Fibroblast of lung (primary cell): ENCODE results near the gene KRTAP3-1. TPM values are rescaled to one million over a fixed set of nuclear protein-coding genes. Genes with fewer than 3 reads are reported as not detected.

Experiments used
- DNase-seq, 2 donors: peaks; one replicate each; pipeline versions ENCODE4 v3.0.0 to v3.0.0-alpha.2; 2010; ENCODE audit warnings: low read depth in 2 of 2
- H2AFZ ChIP-seq: 2 replicates; pipeline ENCODE4 v1.5.1; 2012; ENCODE audit warnings: low read length, control low read depth, inconsistent platforms
- H3K27ac ChIP-seq: 2 replicates; pipeline ENCODE4 v1.5.1; 2011; ENCODE audit warnings: low read length, control low read depth; ENCODE audit not compliant: insufficient read depth
- H3K27me3 ChIP-seq: 2 replicates; pipeline ENCODE4 v1.5.1; 2011; ENCODE audit warnings: mild to moderate bottlenecking, low read length; ENCODE audit not compliant: control insufficient read depth, insufficient read depth
- H3K36me3 ChIP-seq: 2 replicates; pipeline ENCODE4 v1.5.1; 2011; ENCODE audit warnings: low read length; ENCODE audit not compliant: control insufficient read depth, insufficient read depth
- H3K4me1 ChIP-seq: 2 replicates; pipeline ENCODE4 v1.5.1; 2011; ENCODE audit warnings: low read length; ENCODE audit not compliant: control insufficient read depth, insufficient read depth; ENCODE audit errors: extremely low read depth
- H3K4me2 ChIP-seq: 2 replicates; pipeline ENCODE4 v1.5.1; 2011; ENCODE audit warnings: low read length, control low read depth; ENCODE audit not compliant: insufficient read depth; ENCODE audit errors: extremely low read depth
- H3K4me3 ChIP-seq, 4 experiments: fragments of 200-600 bp in 1 of 4; sonication (generic) in 1 of 4; replicated peaks in 1 of 4; 2 replicates each; pipeline ENCODE4 v1.5.1; 2011 to 2016; ENCODE audit warnings: low read length in 4 of 4, low read depth in 3 of 4, mild to moderate bottlenecking in 3 of 4, control low read depth in 2 of 4, inconsistent platforms in 1 of 4, mixed read lengths in 1 of 4; ENCODE audit not compliant: insufficient read depth in 1 of 4; ENCODE audit errors: control extremely low read depth in 1 of 4
- H3K79me2 ChIP-seq: 2 replicates; pipeline ENCODE4 v1.5.1; 2012; ENCODE audit warnings: mild to moderate bottlenecking, low read length, inconsistent platforms; ENCODE audit not compliant: control insufficient read depth, insufficient read depth
- H3K9ac ChIP-seq: 2 replicates; pipeline ENCODE4 v1.5.1; 2011; ENCODE audit warnings: mild to moderate bottlenecking, low read length, control low read depth; ENCODE audit not compliant: insufficient read depth
- H3K9me3 ChIP-seq: 2 replicates; pipeline ENCODE4 v1.5.1; 2012; ENCODE audit warnings: low read depth, low read length; ENCODE audit not compliant: control insufficient read depth, insufficient read depth
- H4K20me1 ChIP-seq: 2 replicates; pipeline ENCODE4 v1.5.1; 2011; ENCODE audit warnings: low read length; ENCODE audit not compliant: control insufficient read depth, insufficient read depth; ENCODE audit errors: extremely low read depth
- EZH2 ChIP-seq: IDR thresholded peaks from 2 replicates; pipeline ENCODE4 v1.5.1; 2012; ENCODE audit warnings: low read length, control low read depth, mild to moderate bottlenecking; ENCODE audit errors: missing control alignments
- polyA plus RNA-seq, 2 donors: library from polyadenylated mRNA; depleted of rRNA in 1 of 2; stranded (reverse) in 1 of 2; unstranded in 1 of 2; fragments of >200 nt; gene quantifications; 2 replicates each; pipeline ENCODE4 v1.2.1, GENCODE V29; 2011 to 2012; ENCODE audit warnings: missing spikeins in 1 of 2
- total RNA-seq: library from RNA; depleted of rRNA; stranded (reverse); fragments of >200 nt; gene quantifications from 2 replicates; pipeline ENCODE4 v1.2.1, GENCODE V29; 2014
- TF ChIP-seq, protein P1 (sequence below), 2 donors: IDR thresholded peaks in 1 of 2; conservative IDR thresholded peaks in 1 of 2; 1 replicate in 1 of 2; 2 replicates in 1 of 2; pipeline ENCODE4 v1.5.1; 2011 to 2012; ENCODE audit warnings: low read length in 2 of 2, control low read depth in 1 of 2, inconsistent platforms in 1 of 2, low read depth in 1 of 2, mild to moderate bottlenecking in 1 of 2

The KRTAP3-1 gene
- total and polyA plus RNA-seq, 2 donors (not counting 1 experiment from before 2014, with no cell fraction given), result not detected

DNA sequence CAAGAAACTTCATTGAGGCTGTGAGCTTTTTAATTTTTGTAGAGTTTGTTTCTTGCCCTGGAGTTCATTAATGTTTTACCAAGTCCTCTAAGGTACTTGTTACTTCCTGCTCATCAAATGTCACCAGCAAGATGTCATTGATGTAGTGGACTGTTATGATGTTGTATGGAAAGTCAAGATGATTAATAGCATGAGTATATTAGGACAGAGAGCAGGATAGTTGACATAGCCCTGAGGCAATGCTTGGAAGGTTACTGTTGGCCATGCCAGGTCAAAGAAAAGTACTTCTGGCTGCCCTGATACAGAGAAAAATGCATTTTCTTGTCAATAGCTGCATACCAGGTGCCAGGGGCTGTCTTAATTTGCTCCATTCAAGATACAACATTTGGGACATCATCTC lies 11.4 kb upstream of the KRTAP3-1 start:
- Histone ChIP-seq H3K9ac (no peak overlapping the region), H3K79me2 (no peaks in the 10 kb centered on the region), H4K20me1 (no peaks in the 10 kb centered on the region), H3K4me2 (no peak overlapping the region), H3K27ac (no peak overlapping the region), H3K27me3 (no peaks in the 10 kb centered on the region), H3K9me3 (no peaks in the 10 kb centered on the region), H3K4me1 (no peaks in the 10 kb centered on the region), H3K4me3 (no peak overlapping the region), H3K36me3 (no peaks in the 10 kb centered on the region), H2AFZ (no peak overlapping the region)
- DNase-seq, result no peak
- TF ChIP-seq, protein P1, sequence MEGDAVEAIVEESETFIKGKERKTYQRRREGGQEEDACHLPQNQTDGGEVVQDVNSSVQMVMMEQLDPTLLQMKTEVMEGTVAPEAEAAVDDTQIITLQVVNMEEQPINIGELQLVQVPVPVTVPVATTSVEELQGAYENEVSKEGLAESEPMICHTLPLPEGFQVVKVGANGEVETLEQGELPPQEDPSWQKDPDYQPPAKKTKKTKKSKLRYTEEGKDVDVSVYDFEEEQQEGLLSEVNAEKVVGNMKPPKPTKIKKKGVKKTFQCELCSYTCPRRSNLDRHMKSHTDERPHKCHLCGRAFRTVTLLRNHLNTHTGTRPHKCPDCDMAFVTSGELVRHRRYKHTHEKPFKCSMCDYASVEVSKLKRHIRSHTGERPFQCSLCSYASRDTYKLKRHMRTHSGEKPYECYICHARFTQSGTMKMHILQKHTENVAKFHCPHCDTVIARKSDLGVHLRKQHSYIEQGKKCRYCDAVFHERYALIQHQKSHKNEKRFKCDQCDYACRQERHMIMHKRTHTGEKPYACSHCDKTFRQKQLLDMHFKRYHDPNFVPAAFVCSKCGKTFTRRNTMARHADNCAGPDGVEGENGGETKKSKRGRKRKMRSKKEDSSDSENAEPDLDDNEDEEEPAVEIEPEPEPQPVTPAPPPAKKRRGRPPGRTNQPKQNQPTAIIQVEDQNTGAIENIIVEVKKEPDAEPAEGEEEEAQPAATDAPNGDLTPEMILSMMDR (conservative IDR thresholded peaks at IDR 0.05 in 1 of 2, IDR thresholded peaks at IDR 0.05 in 1 of 2; ENCODE audit: low read depth in 1 of 2, low read length in 2 of 2), result no peak
- no peak for TF ChIP-seq EZH2

DNA sequence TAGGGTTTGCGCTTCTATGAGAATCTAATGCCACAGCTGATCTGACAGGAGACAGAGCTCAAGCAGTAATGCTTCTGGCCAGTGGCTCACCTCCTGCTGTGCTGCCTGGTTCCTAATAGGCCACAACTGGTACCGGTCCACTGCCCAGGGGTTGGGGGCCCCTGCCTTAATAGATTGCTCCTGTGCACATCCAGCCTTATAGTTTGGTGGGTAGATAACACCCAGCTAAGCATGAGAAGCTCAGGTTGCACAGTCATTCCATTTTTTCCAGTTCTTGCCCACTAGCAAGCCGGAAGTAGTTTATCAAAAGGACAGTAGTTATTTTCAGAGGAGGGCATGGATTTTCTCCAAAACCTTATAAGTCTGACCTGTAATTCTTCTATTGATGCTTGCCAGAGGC lies 10.5 kb upstream of the KRTAP3-1 start:
- H3K27ac ChIP-seq, result no peak overlapping the region
- H3K36me3 ChIP-seq, result no peaks in the 10 kb centered on the region
- no peaks in the 10 kb centered on the region for H4K20me1 ChIP-seq
- H3K4me1 ChIP-seq, result no peaks in the 10 kb centered on the region
- H3K9me3 ChIP-seq, result no peaks in the 10 kb centered on the region
- H2AFZ ChIP-seq, result no peak overlapping the region
- no peaks in the 10 kb centered on the region for H3K79me2 ChIP-seq
- no peak overlapping the region for H3K4me2 ChIP-seq
- DNase-seq, result no peak
- H3K4me3 ChIP-seq, result no peak overlapping the region
- H3K27me3 ChIP-seq, result no peaks in the 10 kb centered on the region
- no peak overlapping the region for H3K9ac ChIP-seq
- TF ChIP-seq, protein P1 (conservative IDR thresholded peaks at IDR 0.05 in 1 of 2, IDR thresholded peaks at IDR 0.05 in 1 of 2; ENCODE audit: low read depth in 1 of 2, low read length in 2 of 2), result no peak
- no peak for TF ChIP-seq EZH2

DNA sequence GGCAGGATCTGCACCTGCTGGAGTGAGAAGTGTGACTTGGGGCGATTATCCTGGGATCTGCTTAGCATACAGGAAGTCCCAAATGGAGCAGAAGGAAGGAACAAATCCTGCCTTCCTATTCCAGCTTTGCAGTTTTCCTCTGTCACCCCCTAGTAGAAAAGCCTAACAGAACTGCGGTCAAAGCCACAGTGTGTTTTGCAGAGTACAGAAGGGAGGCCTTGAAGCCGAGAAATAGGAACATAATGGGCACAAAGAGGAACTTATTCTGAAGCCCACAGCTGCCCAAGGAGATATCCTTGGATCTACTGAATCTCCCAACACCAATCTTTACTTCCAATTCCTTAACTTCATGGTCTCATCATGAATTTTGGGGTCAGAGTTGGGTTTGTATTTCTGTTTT lies 9.6 kb upstream of the KRTAP3-1 start:
- Histone ChIP-seq H3K36me3 (no peaks in the 10 kb centered on the region), H3K9me3 (no peaks in the 10 kb centered on the region), H4K20me1 (no peaks in the 10 kb centered on the region), H3K79me2 (no peaks in the 10 kb centered on the region), H3K27me3 (no peaks in the 10 kb centered on the region), H2AFZ (no peak overlapping the region), H3K4me3 (no peak overlapping the region), H3K9ac (no peak overlapping the region), H3K27ac (no peak overlapping the region), H3K4me1 (no peaks in the 10 kb centered on the region), H3K4me2 (no peak overlapping the region)
- TF ChIP-seq, protein P1 (conservative IDR thresholded peaks at IDR 0.05 in 1 of 2, IDR thresholded peaks at IDR 0.05 in 1 of 2; ENCODE audit: low read depth in 1 of 2, low read length in 2 of 2), result no peak
- no peak for TF ChIP-seq EZH2
- DNase-seq, result no peak
